ENCODE data around the gene TCF7L2.

TCF7L2 gene

DNA sequence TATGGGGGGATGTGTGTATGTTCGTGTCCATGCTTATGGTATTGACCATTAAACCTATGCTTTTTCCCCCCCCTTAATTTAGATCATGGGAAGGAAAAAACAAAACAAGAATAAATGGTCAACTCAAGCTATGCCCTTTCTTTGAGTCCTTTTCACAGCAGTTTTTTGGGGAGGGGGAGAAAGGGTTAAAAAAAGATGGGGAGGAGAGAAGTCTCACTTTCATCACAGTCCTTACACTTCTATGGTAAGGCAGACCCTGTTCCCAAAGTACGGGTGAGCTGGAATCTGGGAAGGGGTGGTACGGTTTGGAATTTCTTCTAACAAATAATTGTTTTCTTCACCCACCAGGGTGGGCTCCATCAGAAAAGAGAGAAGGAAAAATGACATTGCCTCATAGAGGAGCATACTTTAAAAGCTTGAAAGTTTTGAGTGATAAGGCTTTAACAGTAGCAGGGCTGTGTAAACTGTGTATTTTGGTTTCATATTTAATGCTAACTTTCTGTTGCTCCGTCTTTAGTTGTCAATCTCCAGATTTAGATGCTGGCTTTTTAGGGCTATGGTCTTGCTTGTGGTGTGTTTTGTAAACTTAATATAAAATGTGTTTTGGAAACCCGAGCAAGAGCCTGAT, 180.1 kb downstream of the TCF7L2 start:
- DNase-seq, result no peak

DNA sequence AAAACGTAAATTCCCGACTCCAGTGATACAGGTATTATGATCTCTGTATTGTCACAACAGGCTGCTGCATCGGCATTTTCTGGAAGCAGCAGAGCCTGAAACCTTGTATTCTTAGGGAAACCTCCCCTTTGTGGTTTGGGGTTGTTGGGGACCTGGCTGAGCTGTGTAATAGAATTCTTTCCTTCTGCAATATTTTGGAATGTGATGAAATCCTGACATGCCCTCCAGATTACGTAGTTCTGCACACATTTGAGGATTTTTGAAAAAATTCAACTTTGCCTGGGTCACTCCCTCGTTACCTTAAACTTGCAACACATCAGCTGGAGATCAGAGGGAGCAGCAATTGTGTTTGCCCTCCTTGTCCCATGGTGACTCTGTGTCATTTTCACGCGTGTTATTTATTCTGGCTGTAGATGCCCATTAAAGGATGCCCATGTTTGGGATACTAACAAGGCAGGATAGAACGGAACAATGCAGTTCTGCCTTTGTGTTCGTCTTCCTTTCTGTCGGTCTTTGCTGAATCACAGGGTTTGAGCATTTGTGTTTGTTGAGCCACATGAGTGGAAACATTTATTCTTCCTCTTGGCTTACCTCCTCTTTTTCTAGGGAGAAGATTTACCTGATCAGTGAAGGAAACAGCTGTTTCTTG, 181.7 kb downstream of the TCF7L2 start:
- DNase-seq, result no peak

DNA sequence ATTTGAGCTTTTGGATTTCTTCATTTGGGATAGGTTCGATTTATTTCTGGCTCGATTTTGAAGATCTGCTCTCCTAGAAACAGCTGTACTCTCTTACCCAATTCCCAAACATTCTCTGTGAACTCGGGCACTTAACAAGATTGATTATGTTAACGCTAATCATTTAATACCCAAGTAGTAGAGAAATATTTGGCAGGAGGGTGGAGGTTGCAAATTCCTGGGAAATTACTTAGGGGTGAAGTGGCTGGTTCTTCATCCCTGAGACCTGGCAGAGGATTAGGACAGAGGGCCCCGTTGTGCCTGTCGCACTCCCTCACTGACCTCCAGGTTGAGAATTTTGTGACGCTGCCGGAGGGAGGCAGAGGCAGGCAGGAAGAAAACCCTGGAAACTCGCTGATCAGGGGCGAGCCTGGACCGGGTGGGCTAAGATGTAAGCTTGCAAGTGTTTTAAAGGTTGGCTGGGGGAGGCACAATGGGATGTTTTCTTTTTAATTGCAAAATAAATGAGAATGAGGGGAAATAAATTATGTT, 182.6 kb downstream of the TCF7L2 start:
- DNase-seq, result peak; percentile 75

DNA sequence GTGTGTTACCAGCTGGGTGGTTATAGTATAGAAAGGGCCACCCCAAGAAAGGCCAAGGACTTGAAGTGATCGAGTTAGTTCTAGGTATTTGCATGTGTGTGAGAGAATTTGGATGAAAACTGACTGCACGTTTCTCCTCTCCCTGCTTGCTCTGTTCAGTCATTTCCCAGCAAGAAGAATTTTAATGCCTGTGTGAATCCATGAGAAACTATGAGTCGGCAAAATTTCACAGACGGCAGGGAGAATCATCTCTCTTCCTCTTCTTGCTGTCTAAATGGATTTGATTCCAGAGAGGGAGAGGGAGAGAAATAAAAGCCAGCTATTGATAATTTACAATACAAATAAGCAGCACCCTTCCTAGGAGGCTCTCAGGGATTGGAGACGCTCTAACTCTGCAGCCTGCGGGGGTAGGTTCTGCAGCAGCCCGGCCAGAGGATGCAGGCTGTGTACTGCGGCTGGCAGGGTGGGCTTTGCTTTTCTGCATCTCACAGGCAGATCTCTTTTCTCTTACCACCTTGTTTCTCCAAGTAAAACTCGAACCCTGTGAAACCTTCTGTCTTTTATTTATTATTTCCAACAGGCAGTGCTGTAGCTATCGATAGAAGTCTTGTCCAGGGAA, 183.6 kb downstream of the TCF7L2 start:
- DNase-seq, result peak; percentile 70

DNA sequence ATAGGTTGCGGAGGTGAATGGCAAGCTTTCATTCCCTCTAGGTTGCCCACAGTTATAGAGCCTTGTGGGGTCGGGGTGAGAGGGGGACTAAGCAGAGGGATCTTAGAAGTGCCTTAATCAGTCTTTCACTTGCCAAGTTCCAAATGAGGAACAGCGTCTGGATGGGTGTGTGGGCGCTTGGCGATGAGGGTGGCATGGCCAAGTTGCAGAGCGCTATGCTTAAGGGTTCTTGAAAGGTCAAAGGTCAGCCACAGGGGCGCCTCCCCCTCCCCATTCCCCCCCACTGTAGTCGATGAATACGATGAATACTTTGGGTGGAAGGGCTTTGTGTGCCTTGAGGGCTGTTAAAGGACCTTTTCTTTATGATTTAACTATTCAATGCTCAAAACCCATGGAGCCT, 185.0 kb downstream of the TCF7L2 start:
- DNase-seq, result no peak

DNA sequence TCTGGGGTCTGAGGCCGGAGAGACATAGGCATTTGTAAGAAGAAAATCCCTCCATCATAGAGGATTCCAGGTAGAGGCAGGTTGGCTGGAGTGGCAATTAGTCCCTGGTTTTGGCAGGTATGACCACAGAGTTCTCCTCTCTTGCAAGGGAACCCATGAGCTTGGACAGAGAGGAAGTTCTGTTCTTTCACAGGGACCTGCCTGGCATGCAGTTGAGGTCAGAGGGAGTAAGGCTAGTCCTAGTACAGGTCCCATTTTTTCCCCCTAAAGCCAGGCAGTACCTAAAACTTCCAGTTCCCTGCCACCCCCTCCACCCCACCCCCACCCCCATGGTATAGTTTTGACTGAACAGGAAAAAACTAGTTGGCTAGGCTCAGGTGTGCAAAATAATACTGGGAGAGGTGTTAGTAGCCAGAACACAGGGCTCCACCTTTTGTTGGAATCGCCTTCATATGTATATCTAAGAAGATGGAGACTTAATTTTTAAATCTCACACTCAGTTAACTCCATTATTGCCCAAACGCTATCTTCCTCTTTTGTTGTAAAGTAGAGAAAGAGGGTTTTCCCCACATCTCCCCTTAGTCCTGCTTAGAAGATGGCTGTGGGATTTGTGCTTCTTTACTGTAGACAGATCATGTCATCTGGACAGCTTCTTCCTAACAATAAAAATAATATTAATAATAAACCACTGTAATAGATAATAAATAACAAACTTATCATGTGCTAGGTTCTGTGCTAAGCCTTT, 188.1 kb downstream of the TCF7L2 start:
- DNase-seq, result no peak

DNA sequence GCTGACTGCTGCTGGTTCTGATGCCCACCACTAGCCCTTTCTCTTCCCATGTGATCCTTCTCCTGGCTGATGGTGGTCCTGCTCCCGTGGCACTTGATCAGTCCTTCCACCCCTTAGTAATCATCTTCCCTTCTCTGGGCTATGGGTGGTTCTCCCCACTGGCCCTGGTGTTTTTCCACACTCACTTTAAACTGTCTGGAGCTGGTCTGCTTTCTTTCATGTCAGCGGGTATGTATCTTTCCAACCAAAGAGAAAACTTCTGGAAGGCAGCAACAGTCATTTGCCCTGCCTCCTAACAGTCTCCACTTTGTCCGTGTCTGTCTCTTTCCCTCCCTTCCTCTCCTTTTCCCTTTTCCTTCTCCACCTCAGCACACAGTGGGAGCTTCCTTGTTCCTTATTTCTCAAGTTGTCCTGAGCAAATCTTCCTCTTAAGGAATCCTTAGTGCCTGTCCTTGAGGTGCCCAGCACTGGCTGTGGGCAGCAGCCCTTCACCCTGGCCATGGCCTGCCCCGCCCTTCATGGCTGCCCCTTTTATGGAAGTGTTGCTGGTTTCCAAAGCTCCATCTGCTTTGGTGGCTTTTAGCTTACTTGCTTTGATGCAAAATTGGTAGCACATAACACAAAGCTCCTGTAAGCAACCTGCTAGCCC, 189.0 kb downstream of the TCF7L2 start:
- no peak for DNase-seq

DNA sequence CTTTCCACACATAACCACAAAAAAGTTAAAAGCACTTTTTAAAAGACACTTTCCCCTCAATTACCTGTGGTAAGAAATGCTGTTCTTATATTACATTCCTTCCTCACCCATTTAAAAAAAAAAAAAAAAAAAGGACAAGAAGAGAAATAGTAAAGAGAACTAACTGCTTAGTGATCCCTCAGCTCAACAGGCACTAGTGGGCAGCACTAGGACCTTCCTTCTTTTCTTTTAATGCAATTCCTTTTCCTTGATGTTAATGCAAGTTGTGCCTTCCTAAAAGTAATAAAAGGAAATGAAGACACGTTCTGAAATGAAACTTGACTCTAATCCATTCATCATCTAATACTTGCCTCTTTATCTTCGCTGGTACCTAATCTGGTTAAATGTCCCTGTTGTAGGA, 189.7 kb downstream of the TCF7L2 start:
- DNase-seq, result no peak

DNA sequence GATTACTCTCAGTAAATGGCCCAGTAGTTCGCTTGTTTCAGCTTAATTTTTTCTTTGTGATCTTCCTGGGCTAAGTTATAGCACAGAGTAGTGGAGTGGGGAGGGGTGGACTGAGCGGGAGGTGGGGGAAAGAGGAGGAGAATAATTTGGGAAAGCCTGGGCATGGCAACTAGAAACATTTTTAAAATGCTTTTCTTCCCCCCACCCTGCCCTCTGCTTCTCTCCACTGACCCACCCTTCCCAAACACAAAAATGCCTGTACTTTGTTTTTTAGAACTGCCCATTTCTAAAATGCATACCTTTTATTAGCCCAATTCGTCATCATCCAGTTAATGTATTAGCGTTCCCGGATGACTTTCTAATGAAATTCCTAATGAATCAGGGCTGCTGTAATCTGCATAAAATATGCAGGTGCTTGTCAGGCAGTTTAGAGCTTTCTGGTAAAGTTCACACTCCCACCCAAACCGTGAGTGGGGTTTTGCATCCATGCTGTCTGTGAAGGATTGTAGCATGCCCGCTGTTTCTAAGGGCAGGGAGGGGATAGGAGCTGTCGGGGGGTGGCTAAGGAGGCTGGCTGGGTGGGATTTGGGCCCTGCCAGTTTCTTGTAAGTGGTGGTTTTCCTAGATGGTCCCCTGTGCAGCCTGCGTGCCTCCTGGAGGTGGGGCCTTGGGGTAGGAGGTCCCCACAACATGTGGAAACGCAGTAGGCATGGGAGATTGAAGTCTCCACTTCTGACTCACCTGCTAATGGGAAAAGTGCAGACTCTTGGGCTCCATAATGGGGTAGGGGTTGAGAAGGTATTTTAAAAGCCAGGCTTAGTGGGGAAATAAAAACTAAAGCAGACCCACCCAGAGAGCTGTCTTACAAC, 190.3 kb downstream of the TCF7L2 start:
- no peak for DNase-seq

DNA sequence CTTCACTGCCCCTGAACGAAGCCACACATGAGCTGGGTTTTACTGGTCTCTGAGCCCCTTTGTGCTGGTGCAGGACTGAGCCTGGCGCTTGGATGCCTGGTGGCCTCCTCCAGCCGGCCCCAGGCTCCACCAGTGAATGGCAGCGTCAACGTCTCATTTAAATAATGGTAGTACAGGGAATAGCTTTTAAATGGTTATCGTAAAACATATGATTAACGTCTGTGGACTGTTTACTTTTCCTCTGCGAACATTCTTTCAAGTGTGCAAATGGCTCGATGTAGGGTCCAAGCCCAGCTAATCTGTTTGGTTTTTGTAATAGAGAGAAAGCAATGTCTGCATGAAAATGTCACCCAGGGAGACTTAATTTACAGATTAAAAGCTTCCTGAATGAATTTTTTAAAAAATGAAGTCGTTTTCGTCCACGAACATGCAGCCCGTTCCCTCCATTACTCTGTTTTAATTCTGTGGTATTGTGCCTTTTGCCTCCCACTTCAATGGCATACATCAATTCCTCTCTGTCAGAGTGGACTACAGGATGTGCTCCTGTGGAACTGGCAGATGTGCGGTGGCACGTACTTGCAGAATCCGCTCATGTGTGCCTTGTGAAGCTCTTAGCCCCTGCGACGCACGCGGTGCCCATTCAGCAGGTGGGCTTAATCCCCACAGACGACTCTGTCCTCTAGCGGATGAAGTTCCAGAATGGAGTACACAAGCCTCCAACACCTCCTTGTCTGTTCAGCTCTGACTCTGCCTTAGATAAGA, 192.7 kb downstream of the TCF7L2 start:
- DNase-seq, result no peak

DNA sequence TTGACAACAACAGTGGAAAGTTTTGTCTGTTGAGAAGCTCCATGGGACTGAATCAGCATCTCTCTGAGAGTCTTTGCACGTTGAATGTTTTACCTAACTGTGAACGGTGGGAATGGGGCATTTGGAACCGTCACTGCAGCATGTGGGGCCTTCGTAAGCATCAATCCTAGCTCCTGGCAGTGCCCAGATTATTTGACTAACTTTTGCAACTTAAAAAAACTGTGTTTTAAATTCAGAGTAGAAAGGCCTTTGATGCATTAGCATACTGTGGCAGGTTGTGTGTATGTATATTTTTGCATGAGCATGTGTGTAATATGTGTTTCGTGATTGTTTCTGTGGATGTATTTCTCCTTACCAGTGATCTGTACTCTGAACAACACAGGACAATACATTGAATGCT, 194.5 kb downstream of the TCF7L2 start:
- no peak for DNase-seq

DNA sequence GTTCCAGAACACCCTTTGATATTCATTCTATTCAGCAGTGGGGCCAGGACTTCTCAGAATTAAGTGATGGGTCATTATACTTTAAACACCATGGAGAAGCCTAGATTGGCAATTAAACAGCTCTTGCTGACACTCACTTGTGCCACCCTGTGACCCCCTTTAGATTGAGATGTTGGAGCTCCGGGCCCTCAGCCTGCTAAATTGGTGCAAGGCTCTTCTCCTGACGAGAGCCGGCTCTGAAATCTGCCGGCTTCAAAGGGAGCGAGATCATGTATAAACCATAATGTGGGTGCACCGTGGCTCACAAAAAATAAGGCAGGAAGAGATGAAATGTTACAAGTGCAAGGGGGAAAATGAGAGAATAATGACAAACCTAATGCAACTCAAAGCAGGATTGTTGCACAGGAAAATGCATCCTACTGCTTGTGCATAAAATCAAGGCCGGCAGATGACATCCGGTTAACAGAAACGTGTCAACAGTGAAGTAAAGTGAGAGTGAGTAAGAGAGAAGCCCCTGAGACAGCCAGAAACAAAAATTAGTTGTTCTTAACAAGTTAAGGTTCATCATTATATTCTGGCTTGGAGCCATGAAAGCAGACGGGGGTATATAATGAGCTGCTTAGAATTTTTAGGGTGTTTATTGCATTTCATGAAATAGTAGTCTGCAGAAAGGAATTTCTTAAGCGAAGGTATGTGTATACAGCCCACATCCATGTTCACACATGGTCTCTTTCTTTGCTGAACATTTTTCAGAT, 198.2 kb downstream of the TCF7L2 start:
- no peak for DNase-seq

DNA sequence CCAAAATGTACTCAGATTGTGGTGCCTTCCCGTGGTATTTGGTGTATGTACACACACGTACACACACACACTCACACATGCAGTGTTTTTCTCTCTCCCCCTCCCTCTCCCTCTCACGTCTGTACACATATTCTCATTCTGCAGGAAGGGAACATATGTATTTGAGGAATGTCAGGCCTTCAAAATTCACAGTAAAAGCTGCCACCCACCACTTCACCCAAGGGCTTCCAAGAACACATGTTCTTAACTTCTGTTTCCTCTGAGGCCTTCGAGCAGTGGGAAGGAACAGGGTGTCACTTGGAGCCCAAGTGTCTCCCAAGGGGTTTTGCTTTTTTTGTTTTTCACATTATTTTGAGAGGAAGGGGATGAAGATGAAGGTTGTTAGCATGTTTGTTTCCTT, 198.9 kb downstream of the TCF7L2 start:
- no peak for DNase-seq

DNA sequence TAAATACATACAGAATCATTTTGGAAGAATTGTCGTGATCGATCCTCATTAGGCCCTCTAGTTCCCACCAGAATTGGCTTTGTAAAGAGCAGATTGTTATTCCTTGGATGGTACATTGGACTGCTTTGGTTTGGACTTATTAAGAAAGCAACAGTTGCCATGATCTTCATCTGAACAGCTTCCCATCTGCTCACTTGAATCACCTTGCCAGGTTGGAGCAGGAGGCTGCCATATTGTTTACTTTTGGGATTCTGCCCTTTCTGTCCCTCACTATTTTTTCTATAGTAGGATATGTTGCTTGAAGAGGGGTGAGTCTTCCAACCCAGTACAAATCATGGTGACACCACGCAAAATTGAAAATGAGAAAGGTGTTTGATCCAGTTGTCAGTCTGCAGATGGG, 199.6 kb downstream of the TCF7L2 start:
- DNase-seq, result no peak

DNA sequence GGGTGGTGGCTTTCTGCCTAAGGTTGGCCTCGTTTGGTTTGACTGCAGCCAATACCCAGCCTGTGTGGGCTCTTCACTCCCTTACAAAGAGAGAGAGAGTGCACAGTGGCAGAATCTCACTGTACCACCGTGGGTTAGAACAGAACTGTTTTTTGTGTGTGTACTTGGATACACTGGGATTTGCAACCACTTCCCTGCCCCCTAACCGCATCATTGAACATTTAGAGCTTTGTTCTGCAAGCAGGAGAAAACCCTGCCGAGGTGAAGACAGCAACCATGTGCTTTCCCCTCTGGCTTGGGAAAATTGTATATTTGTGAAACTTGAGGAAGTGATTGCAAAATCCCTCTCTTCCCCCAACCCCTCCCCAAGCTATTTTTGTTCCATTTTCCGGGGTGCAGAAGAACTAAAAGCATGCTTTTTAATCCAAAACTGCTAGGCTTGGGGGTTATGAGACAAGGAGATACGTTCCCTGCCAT, 201.2 kb downstream of the TCF7L2 start:
- no peak for DNase-seq

DNA sequence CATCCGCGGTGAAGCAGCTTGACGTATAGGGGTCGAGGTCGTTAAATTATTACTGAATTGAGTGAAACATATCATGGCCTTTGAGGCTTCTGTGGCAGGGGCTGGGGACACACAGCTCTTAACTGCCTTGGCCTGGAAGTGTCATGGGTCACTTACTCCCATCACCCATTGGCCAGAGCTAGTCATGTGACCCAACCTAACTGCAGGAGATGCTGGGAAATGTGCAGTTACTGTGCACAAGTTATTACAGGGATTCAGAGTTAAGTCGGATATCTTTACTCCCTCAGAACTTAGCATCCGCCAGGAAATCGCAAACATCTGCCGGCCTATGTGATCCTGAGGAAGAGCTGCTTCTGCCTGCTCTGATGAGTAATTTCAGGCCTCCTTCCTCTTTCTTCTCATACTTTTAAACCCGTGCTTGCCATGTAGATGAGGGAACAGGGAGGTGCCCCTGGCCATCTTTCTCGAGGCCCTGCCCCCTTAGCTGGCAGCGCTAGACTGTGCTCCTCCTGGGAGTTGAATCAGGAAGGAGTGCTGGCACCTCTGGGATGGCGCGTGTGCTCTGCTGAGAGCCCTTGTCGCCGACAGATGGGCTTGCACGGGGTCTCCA, 203.6 kb downstream of the TCF7L2 start:
- no peak for DNase-seq

DNA sequence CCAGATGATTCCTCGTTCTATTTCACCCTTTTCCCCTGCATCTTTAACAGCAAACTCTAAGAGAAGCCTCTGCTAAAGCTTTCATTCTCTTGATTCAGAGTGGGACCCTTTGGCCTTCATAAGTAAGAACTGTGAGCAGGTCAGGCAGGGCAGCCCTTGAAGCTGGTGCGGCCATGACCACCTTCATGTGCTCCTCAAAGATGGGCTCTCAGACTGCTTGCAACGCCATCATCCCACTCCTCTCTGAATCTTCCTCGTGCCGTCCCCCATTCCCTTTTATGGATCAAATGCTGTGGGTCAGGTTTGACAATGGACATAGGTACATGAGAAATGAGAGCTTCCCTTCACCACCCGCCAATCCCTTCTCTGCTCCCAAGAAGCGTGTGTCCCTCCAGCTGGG, 207.4 kb downstream of the TCF7L2 start:
- no peak for DNase-seq

DNA sequence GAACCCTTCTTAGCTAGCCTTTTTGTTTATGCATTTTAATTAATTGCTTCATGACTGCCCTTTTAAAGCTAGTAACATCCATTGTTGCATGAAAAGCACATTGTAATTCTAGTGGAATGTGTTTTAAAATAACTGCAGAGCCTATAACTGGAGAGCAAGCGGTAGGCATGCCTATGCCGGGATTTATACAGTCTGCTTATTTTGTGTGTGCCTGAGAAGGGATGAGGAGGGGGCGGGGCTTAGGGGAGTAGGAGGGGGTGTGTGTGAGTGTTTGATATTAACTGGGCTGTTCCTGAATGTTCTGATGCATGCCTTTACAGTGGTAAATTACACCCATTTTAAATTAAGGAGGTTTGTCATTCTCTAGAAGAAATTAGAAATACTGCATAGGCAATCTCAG, 208.1 kb downstream of the TCF7L2 start:
- no peak for DNase-seq

DNA sequence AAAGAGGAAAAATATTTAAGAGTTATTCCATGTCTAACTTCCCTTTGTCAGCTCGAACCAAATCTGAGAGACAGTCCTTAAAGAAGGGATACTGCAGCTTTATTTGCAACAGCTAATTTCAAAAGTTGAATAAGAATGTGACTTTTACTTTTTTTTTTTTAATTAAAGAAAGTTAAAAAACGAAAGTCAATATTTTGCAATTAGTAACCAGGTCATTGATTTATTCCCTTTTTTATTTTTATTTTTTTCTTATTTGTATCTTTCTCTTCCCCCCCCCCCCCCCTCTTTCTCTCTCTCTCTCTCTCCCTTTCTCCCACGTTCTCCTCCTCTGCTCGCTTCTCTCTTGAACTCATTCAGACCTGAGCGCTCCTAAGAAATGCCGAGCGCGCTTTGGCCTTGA, 209.5 kb downstream of the TCF7L2 start:
- no peak for DNase-seq

DNA sequence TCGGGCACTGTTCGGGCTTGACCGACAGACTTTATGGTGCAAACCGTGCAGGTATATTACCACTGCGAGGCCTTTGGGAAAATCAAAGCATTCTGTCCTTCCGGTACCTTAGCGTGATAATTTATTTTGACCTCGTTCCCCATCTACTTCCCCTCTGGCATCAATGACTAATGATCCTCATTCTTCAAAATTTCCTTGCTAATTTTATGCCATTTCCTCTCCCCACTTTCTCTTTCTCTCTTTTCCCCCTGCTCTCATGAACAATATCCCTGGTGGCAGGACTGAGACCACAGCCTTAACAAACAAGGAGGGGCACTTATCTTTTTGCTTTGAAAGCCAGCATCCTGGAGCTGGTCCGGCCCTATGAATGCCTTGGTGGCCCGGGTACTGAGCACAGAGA, 210.6 kb downstream of the TCF7L2 start:
- DNase-seq, result no peak
